ENCODE measurements around the gene RBKS.

Gene RBKS

DNA sequence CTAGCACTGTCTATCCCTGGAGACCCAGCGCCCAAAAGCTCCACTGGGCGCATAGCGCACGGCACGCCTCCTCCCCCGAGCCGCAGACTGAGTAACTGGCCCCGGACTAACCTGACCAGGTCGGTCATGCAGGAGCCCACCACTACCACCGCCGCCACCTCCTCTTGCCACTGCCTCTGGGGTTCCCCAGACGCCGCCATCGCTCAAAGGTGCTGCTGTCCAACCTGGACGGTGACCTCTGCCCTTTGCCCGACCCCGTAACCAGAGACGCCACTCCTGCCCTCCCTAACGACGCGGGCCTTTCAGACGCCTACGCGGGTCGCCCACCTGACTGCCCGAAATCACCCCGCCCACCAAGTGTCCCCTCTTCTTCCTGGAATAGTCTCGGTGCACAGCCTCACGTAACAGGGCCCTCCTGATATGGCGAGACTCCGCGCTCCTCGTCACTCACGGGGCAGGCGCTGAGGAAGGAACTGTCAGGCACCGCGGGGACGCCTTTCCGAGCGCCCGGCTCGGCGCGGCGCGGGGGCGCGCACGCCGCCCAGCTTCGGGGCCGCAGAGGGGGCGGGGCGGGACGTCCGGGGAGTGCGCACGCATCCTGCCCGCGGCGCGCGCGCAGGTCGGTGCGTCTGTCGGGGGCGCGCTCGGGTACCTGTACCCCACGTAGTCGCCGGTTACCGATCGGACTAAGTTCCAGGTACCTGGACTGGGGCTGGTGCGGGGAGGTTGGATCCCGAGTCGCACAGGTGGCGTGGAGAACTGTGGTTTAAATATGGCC, at the start of gene RBKS, which contains the start of gene BABAM2:
TSS of gene RBKS (minus strand) at position 242 of the 778 bp plus-strand sequence. CDS start at position 200, 42 bp downstream.
TSS of gene BABAM2 (plus strand) at position 584 of the 778 bp plus-strand sequence. CDS start 3,828 bp downstream, outside the sequence.
- peak; percentile 89 for DNase-seq

- DNase-seq: no peak
Measured at GRCh38 chr2:27935026-27935425, 44.8 kb upstream of the RBKS start.

- peak; percentile 67 for DNase-seq
Measured at GRCh38 chr2:27932396-27932795, 42.2 kb upstream of the RBKS start.

GRCh38 chr2:27931361-27931950, 41.3 kb upstream of the RBKS start:
- no peak for DNase-seq

DNA sequence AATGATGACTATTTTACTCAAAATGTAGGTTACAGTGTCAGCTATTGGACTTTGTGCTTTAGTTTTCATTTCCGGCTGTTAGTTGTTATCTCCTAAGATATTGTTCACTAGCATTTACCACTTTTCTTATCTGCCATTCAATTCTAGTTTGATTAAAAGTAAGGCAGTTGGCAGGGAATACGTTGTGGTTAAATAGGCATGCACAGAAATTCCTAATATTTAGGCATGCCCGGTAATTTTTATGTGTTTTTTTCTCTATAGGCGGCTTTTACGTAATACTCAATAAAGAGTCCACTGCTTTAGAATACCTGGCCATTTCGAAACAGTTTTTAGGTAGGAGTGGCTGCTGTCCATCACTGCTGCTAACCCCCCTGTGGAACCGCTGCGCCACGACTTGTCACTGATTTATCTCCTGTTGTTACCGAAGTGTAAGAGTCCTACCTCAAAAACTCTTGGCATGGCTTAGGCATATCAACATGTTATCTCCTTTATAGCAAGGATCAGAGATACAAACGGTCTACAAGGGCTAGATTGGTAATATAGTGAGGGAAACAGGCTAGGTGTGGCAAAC, 39.8 kb upstream of the RBKS start:
- peak; percentile 11 for DNase-seq

DNA sequence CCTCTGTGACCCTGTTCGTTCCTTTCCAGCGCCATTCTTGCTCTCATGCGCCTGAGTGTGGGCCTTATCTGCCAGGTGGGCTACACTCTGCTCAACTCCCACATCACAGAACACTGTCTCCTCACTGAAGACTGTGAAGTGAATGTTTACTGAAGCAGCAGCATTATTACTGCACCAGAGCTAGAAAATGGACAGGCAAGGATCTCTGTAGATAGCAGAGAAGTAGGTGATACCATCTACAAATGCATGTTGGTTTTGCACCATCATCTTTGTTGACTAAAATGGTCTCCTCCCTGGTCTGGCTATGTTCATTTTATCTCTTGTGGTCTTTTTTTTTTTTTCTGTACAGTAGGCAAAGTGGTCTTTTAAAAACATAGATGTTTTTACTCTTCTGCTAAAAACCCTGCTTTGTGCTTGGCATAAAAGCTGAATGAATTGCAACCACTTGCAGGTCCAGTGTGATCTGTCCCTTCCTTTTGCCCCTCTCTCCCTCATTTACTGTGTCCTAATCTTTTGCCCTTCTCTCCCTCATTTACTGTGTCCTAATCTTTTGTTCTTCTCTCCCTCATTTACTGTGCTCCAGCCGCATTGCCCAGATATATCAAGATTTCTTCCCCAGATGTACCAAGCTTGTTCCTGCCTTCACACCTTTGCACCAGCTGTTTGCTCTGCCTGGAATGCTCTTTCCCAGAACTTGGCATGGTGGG, 35.7 kb upstream of the RBKS start:
- no peak for DNase-seq

DNA sequence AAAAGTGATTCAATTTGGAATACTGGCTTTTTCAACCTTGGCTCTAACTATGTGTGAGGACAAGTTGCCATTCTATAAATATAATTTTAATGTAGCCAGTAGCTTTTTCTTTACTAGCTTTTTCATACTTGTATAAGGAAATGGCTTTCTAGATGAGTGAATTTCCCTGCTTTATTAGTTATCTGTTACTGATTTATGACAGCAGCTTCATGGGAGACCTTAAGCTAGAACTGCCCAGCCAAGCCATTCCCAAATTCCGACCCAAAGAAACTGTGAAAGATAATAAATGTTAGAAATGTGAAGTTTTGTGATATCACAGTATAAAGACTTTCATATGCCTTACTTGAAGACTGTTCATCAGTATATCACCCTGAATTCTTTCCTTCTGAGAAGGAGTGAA, 32.7 kb upstream of the RBKS start:
- DNase-seq: no peak

- no peak for DNase-seq
Measured at GRCh38 chr2:27921880-27922547, 31.8 kb upstream of the RBKS start.

DNA sequence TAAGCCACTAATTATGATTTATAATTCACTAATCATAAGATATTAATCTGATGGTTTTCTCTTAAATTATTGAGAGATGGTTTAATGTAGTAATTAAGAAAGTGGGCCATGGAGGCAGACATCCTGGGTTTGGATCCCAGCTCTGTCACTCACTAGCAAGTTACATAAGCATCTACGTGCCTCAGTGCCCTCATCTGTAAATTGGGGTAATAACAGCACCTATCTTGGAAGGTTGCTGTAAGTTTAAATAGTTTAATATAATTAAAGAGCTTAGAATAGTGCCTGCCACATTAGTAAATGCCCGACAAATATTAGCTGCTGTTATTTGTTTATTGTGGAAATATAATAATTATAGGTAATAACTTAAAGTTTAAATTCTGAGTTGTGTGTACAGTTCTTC, 31.2 kb upstream of the RBKS start:
- DNase-seq: no peak

- DNase-seq: peak; percentile 56
Measured at GRCh38 chr2:27920148-27920885, 30.1 kb upstream of the RBKS start.

DNA sequence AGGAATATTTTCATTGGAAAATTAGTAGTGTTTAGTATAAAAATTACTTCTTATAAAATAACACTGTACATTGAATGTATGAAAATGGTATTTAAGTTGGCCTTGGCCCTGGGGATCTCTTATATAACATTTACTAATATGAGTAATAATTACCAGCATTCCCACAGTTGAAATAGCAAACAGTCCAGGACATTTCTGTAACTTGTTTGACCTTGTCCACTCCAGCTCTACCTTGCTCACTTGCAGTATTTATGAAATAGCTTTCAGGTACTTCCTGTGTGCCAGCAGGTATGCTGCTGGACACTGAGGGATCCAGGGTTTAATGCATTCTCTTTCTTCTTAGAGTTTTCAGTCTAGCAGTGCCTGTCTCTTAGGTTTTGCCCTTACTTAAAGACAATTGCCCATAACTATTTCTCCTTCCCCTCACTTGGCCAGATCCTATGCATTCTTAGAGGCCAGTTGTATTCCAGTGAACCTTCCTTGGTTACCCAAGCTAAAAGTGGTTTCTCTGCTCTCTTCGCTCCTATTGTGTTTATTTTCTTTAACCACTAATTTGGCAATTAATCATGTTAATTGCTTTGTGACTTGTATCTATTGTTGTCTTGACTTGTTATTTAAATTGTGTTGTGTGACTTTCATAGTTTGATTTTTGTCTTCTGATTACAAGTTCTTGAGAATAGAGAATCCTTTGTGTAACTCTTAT, 26.3 kb upstream of the RBKS start:
- no peak for DNase-seq

DNA sequence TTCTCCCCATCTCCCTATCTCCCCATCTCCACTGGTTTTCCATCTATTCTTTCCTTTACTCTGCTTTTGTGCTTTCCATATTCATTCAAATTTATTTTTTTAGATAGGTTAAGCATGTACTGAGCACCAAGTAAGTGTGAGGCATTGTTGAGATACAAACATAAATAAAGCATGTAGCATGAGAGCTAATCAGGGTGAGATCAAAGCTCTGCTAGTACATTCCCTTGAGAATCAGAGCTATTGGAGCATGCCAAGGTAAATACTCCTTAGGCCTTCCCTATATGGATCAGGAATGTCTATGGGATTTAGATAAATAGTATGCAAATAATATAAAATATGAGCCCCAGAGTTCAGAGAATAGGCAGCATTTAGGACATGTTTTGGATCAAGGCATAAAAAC, 25.7 kb upstream of the RBKS start:
- peak; percentile 16 for DNase-seq

DNA sequence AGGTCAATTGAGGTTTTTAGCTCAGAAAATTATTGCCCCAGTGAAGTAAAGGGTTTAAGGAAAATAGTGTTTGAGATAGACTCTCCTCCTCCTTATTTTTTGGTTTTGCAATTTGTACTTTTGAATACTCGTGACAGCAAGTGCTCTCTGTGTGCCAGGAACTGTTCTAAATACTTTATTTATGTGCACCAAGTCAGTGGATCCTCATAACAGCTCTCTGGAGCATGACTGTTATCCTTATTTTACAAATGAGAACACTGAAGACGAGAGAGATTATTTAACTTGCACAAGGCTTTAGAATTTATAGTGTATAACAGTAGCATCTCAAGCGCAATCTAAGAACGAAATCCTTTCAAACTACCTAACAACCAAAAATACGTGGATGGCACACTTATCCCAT, 25.0 kb upstream of the RBKS start:
- no peak for DNase-seq

DNA sequence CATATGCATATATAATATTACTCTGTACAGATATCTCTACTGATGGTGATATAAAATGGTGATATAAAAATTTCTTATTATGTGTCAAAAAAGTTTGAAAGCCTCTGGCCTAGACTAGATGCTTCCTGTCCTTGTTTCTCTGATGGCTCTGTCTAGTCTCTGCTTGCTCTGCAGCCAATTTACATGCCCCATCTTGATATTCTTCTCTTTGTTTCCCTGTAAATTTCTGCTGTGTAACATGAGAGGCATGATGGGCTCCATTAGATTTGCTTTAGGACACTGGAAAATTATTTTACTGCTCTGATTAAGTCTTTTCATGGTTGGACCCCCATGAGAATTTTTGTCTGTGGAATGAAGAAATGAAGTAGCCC, 24.6 kb upstream of the RBKS start:
- no peak for DNase-seq

- peak; percentile 54 for DNase-seq
Measured at GRCh38 chr2:27914041-27914804, 24.0 kb upstream of the RBKS start.

DNA sequence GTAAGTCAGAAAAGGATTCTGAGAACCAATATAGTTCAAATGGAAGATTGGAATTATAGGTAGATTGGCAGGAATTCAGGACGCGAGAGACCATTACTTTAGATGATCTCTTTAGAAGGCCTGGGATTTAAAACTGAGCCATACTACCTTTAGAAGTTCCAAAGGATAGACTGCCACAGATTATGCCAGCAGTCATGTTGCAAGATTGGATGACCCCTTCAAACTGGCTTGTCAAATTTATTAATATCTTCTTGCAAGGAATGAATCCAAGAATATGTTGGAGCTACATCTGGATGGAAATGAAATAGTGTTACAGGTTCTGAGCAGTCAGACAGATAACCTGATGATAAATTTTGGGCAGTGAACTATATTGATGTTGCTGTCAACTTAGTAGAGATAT, 22.3 kb upstream of the RBKS start:
- no peak for DNase-seq

GRCh38 chr2:27911458-27912210, 21.4 kb upstream of the RBKS start:
- no peak for DNase-seq

GRCh38 chr2:27909901-27910300, 19.7 kb upstream of the RBKS start:
- DNase-seq: no peak

- DNase-seq: no peak
Measured at GRCh38 chr2:27907547-27907946, 17.4 kb upstream of the RBKS start.

DNA sequence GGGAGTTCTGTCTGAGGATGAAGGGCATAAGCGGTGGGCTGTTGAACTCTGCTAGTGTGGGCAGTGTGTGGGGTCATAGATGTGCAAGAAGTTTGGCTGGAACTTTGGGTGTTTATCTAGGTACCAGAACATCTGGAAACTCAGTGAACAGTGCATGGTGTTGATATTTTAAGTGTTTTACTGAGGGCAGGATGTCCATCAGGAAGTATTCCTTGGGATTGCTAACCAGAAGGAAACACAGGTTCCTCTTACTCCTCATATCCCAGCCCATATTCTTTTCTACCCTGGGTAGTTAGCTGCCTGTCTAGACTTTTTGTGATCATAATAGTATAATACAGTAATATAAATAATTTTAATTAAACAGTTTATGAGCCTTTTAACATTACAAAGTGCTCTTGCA, 15.9 kb upstream of the RBKS start:
- DNase-seq: no peak

All from fibroblast of skin of right biceps (primary cell).